Muscle of arm (tissue), 12 donors: ENCODE data around the gene CCDC57. TPM values are rescaled to one million over a fixed set of nuclear protein-coding genes. Genes with fewer than 3 reads are reported as not detected.
"Not testable (repeated sequence)": the region's sequence is repeated elsewhere in the genome, so short reads cannot be mapped to it uniquely, and the experiment has no call there.

ENCODE experiments used
- DNase-seq: peaks from one replicate; pipeline ENCODE4 v3.0.0-alpha.2; 2013
- polyA plus RNA-seq, 12 donors: library from polyadenylated mRNA; unstranded; fragments of 120-200 nt; gene quantifications; one replicate each; pipeline ENCODE4 v1.2.1, GENCODE V29; 2013; ENCODE audit not compliant: insufficient read length in 12 of 12

Gene CCDC57
- polyA plus RNA-seq, 12 donors, result 18.1 to 66.0 (median 22.2) TPM; not detected in 1

DNA sequence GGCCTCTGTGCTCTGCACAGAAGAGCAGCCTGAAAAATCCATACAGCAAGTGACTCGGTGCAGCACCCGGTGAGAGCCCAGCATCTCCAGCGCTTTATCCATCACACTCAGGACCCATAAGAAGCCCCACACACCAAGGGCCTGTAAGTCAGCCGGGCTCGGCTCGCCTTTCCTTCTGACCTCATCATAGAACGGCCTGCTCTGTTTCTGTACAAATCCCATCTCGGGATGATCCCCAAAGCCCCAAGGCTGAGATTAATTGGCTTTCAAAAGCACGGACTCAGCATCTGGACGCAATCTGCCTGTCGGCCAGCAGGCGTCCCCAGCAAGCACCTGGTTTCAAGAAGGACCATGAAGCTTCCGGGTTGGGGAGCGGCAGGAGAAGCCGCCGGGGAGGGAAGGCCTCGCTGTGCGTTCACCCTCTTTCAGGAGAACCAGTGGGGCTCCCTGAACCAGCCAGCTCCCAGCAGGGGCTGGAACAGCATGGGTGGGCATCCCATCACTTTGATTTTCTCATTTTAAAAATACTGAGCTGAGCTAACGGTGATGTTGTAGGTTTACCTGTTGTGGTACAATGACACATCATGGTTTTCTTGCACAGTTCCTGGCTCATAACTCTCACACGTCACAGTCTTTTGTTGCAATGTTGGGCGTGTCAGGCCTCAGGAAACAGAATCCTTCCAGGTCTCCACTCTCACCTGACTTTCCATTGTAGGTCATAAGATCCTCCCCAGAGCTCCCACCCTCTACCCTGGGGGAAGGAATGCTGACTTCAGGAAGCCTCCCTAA lies 6.7 kb downstream of the CCDC57 start:
- peak; percentile 88 for DNase-seq

GRCh38 chr17:82204831-82205719 lies 7.6 kb downstream of the CCDC57 start:
- no peak for DNase-seq

DNA sequence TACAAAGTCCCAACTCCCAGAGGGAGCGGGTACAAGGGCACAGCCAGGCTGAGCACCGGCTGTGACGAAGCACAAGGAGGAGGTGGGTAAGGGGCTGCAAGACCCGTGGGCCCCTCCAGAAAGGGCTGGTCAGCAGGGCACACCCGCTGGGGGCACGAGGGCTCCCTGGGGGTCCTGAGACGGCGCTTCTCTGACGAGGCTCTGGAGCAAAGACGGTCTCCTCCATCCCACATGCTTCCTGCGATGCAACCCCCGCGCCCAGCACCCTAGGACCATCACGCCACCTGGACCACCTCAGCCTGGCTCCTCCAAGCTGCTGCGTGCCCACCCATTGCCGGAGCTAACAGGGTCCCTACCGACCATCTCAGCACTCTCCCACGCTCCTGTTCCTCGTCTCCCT lies 8.7 kb downstream of the CCDC57 start:
- DNase-seq, result no peak

GRCh38 chr17:82202981-82203380 lies 9.7 kb downstream of the CCDC57 start:
- no peak for DNase-seq

GRCh38 chr17:82201498-82201910 lies 11.1 kb downstream of the CCDC57 start:
- no peak for DNase-seq

DNA sequence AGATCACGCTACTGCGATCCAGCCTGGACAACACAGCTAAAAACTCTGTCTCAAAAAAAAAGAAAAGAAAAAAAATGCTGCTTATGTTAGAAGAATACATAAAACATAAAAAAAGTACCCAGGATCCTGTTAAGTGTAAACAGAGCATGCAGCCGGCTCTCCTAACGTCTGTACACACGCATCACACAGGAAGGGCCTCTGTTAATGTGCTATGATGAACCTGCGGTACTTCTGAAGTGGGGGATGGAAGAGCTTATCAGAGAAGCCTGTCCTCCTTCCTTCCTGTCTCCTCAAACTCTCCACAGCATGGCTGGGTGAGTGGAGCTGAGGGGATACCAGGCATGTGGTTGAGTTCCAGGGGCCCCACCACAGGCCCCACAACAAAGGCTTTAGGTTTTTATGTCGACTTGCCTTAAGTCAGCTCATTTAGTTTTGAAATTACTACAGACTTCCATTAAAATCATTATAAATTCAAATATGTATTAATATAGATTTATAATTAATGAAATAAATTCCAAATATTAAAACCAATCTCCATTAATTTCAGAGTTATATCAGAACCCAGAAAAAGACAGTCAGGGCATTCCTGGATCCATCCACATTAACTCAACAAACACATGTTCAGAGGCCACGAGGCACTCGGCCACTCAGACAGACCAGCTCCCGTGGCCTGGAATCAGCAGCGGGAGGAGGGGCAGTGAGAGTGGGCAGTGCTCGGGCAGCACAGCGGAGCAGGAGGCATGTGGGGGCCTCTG lies 11.7 kb downstream of the CCDC57 start:
- DNase-seq, result no peak

DNA sequence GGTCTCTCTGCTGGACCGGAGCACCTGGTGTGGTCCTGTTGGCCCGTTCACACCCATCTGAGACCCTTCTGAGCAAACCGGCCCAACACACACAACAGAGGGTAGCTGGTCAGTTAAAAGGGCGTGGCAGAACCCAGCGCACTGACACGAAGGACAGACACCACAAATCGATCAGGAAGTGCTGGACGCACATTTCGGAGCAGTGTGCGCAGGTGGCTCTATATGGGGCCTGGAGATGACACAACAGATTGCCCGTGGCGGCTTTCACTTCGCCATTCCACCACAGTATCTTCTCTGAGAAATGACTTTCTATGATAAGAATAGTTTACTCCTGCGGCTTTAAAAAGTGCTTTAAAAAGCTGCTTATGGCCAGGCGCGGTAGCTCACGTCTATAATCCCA lies 12.5 kb downstream of the CCDC57 start:
- no peak for DNase-seq

DNA sequence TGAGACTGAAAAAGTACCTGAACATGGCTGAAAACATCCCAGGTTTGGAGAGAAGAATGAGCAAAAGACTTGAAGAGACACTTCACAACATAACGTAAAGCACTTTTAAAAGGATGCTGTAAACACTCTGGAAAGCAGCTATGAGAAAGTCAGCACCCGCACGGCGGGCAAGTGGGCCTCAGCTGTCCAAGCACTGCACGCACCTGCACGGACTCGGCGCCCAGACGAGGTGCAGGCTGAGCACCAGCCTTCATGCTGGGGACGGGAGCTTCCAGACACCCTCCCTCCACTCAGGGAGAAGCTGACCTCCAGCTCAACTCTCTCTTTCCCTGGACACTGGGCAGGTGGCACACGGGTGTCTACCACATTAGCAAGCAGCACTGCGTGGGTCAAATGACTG lies 13.1 kb downstream of the CCDC57 start:
- DNase-seq, result no peak

GRCh38 chr17:82198092-82198491 lies 14.6 kb downstream of the CCDC57 start:
- no peak for DNase-seq

DNA sequence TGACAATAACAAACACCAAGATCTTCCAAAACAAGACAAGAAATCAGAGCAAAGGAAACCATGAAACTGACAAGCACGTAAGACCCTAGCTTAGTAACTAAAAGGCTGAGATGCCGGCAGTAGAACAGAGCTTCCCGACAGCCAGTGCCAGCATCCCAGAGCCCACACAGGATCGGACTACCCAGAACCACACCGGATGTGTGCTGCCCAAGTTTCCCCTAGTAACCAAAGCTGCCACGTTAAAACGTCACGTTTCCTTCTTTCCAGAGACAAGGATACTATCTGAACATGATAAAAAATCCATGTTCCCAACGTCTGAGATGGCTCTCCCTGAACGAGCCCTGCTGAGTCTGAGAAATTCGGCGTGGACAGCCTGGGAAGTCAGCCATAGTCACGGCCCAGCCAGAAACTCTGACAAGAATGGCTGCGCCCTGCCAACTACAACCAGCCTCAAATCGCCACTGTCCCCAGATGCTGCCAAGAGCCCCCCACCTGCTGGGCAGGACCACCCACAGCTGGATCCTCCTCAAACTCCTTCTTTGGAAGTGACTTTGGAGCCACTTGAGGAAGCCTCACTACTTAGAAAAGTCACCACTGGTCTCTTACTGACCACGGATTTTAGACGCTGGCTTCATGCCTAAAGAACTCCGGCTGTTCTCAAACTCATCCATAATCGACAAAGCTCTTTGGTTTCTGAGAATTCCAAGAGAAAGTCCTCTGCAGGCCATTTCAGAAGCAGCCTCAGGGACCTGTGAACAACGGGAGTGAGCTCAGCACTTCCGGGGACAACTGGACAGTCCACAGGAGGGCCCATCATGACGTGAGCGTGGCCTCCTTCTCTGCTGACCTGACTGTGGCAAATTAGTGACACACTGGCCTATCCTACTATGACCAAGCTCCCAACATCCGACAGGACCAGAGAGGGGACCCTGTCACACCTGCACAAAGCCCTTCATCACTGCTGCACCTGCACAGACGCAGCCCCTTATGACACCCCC lies 16.7 kb downstream of the CCDC57 start:
- no peak for DNase-seq

GRCh38 chr17:82194765-82195164 lies 17.9 kb downstream of the CCDC57 start:
- no peak for DNase-seq

GRCh38 chr17:82193520-82194220 lies 19.0 kb downstream of the CCDC57 start:
- no peak for DNase-seq

DNA sequence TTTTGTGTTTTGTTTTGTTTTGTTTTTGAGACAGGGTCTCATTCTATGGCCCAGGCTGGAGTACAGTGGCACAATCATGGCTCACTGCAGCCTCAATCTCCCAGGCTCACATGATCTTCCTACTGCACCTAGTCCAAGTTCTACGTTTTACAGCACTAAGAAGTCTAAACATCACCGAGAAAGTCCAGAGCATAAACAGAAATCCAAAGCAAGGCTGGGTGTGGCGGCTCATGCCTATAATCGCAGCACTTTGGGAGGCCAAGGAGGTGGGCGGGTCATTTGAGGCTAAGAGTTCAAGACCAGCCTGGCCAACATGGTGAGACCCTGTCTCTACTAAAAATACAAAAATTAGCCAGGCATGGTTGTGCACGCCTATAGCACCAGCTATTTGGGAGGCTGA lies 19.6 kb downstream of the CCDC57 start:
- DNase-seq, result not testable (repeated sequence)

GRCh38 chr17:82188001-82188961 lies 24.4 kb downstream of the CCDC57 start:
- no peak for DNase-seq

DNA sequence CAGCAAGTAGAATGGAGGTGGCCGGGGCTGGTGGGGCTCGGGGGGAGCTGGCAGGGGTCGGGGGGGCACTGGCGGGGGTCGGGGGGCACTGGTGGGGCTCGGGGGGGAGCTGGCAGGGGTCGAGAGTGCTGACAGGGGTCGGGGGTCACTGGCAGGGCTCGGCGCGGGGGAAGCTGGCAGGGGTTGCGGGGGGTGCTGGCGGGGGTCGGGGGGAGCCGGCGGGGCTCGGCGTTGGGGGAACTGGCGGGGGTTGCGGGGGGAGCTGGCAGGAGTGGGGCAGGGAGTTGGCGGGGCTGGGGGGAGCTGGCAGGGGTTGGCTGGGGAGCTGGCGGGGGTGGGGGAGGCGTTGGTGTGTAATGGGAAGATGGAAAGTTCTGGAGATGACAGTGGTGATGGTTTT lies 25.1 kb downstream of the CCDC57 start:
- no peak for DNase-seq

DNA sequence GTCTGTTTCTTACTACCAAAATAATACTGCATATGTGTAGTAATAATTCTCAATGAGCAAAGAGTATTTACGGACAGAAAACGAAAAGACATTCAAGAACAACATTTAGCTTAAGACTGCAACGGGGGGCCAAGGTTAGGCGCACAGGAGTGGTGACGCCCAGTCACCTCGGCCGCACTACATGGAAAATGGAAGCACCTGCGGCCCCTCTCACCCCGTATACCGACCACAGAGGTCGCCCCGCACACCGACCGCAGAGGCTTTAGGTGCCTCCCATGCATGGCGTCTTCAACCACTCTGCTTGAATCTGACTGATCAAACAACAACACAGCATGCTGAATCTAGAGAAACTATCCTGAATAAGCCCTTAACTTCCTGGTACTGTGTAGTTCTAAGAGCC lies 26.4 kb downstream of the CCDC57 start:
- no peak for DNase-seq

DNA sequence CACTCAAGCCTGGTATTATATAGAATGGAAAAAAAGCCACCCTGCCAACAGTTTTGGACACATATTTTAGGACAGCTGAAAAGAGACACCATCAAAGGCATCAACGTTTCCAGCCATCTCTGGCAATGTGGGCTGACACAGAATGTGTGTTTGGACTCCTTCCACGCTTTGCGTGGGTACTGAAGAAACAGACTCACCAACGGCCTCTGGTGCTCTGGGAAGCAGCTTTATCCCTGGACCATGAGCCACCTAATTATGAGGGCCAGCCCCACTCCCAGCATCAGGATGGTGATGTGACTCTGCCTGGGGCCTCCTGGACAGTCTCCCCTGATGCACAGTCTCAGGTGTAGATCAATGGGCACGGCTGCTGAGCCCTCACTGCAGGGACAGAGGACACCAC lies 27.9 kb downstream of the CCDC57 start:
- no peak for DNase-seq

DNA sequence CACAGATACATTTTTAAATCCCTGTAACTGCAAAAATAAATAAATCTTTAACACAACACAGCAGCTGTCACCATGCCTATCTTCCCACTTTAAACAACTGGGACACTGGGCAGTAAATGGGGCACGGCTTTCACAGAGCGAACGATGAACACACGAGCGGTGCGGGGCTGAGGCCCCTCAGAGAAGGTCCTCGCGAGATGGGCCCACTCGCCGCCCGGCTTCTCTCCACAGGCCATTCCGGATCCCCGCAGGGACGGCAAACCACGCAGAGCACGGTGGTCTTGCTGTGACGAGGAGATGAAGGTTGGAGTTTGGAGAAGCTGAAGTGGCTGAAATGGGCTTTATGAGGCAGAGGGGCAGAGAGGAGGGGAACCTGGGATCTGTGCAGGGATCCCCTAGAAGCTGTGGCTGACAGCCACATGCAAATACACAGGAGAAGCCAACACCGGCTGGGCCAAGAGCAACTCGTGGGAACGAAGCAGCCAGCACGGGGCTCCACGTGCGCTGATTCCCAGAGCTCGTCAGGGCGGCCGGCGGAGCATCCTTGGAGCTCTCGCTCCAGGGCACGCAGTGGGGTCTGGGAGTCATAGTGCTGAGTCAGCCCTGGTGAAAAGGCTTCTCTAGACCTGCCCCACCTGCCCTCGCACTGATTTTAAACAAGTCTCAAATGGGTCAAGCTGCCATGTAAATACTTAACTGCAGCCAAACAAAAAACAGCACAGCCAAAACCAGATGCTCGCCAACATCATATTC lies 31.7 kb downstream of the CCDC57 start:
- no peak for DNase-seq
